Measurements from ENCODE around the gene MSI1.

- TF ChIP-seq, protein P1, sequence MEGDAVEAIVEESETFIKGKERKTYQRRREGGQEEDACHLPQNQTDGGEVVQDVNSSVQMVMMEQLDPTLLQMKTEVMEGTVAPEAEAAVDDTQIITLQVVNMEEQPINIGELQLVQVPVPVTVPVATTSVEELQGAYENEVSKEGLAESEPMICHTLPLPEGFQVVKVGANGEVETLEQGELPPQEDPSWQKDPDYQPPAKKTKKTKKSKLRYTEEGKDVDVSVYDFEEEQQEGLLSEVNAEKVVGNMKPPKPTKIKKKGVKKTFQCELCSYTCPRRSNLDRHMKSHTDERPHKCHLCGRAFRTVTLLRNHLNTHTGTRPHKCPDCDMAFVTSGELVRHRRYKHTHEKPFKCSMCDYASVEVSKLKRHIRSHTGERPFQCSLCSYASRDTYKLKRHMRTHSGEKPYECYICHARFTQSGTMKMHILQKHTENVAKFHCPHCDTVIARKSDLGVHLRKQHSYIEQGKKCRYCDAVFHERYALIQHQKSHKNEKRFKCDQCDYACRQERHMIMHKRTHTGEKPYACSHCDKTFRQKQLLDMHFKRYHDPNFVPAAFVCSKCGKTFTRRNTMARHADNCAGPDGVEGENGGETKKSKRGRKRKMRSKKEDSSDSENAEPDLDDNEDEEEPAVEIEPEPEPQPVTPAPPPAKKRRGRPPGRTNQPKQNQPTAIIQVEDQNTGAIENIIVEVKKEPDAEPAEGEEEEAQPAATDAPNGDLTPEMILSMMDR (IDR thresholded peaks at IDR 0.05) = no peak
- TF ChIP-seq POLR2AphosphoS5 (IDR thresholded peaks at IDR 0.05) (no peak), POLR2A (IDR thresholded peaks at IDR 0.05; ENCODE audit: low read depth) (no peak), EP300 (IDR thresholded peaks at IDR 0.05) (no peak)
These were observed 52.2 kb downstream of the MSI1 start for GRCh38 chr12:120316798-120317223.

All from esophagus muscularis mucosa (tissue), 4 donors.